Ramos (cell line): ENCODE results near the gene INSRR.

Experiments
- in situ Hi-C: fragments of 300-500 bp; cut with MboI; formaldehyde crosslinking; loops from one replicate; pipeline ENCODE4 v1.14.3; 2022; ENCODE audit warnings: low sequenced_read_pairs; ENCODE audit not compliant: unreplicated experiment

The INSRR gene

GRCh38 chr1:156811168-156811567, 47.7 kb downstream of the INSRR start:
- in situ Hi-C loops: no loop called here

- in situ Hi-C loops: no loop called here
Observed at GRCh38 chr1:156809711-156810366, 49.1 kb downstream of the INSRR start.

GRCh38 chr1:156809281-156809680, 49.6 kb downstream of the INSRR start:
- in situ Hi-C loops: no loop called here

- in situ Hi-C loops: no loop called here
Observed at GRCh38 chr1:156808186-156809030, 50.5 kb downstream of the INSRR start.

- in situ Hi-C loops: no loop called here
Observed at GRCh38 chr1:156807627-156808026, 51.3 kb downstream of the INSRR start.

GRCh38 chr1:156806512-156807440, 52.1 kb downstream of the INSRR start:
- in situ Hi-C loops: no loop called here

- in situ Hi-C loops: no loop called here
Observed at GRCh38 chr1:156805766-156806511, 53.0 kb downstream of the INSRR start.

- in situ Hi-C loops: no loop called here
Observed at GRCh38 chr1:156804572-156805243, 54.2 kb downstream of the INSRR start.

- in situ Hi-C loops: no loop called here
Observed at GRCh38 chr1:156804026-156804425, 54.9 kb downstream of the INSRR start.

- in situ Hi-C loops: no loop called here
Observed at GRCh38 chr1:156803086-156803851, 55.6 kb downstream of the INSRR start.

GRCh38 chr1:156802421-156802935, 56.4 kb downstream of the INSRR start:
- in situ Hi-C loops: no loop called here

- in situ Hi-C loops: no loop called here
Observed at GRCh38 chr1:156801409-156802121, 57.4 kb downstream of the INSRR start.

GRCh38 chr1:156797212-156797871, 61.6 kb downstream of the INSRR start:
- in situ Hi-C loops: no loop called here

- in situ Hi-C loops: no loop called here
Observed at GRCh38 chr1:156796340-156797097, 62.4 kb downstream of the INSRR start.

GRCh38 chr1:156795787-156796186, 63.1 kb downstream of the INSRR start:
- in situ Hi-C loops: no loop called here

GRCh38 chr1:156795374-156795733, 63.6 kb downstream of the INSRR start:
- in situ Hi-C loops: no loop called here
